Rectal smooth muscle tissue (tissue), 1 donor: ENCODE results near the gene DNASE1.
"Not testable (repeated sequence)": the region's sequence is repeated elsewhere in the genome, so short reads cannot be mapped to it uniquely, and the experiment has no call there.

Source experiments
- H3K27ac ChIP-seq: one replicate; pipeline ENCODE4 v1.7.0; 2013; ENCODE audit warnings: low read depth, low read length, inconsistent platforms
- H3K27me3 ChIP-seq: one replicate; pipeline ENCODE4 v1.7.0; 2013; ENCODE audit warnings: low read length; ENCODE audit not compliant: control insufficient read depth, insufficient read depth
- H3K36me3 ChIP-seq: one replicate; pipeline ENCODE4 v1.7.0; 2013; ENCODE audit warnings: low read length; ENCODE audit not compliant: control insufficient read depth, insufficient read depth
- H3K4me1 ChIP-seq: one replicate; pipeline ENCODE4 v1.7.0; 2013; ENCODE audit warnings: low read length; ENCODE audit not compliant: control insufficient read depth, insufficient read depth
- H3K4me3 ChIP-seq: one replicate; pipeline ENCODE4 v1.7.0; 2013; ENCODE audit warnings: low read length
- H3K9ac ChIP-seq: one replicate; pipeline ENCODE4 v1.7.0; 2013; ENCODE audit warnings: low read length

Gene DNASE1

DNA sequence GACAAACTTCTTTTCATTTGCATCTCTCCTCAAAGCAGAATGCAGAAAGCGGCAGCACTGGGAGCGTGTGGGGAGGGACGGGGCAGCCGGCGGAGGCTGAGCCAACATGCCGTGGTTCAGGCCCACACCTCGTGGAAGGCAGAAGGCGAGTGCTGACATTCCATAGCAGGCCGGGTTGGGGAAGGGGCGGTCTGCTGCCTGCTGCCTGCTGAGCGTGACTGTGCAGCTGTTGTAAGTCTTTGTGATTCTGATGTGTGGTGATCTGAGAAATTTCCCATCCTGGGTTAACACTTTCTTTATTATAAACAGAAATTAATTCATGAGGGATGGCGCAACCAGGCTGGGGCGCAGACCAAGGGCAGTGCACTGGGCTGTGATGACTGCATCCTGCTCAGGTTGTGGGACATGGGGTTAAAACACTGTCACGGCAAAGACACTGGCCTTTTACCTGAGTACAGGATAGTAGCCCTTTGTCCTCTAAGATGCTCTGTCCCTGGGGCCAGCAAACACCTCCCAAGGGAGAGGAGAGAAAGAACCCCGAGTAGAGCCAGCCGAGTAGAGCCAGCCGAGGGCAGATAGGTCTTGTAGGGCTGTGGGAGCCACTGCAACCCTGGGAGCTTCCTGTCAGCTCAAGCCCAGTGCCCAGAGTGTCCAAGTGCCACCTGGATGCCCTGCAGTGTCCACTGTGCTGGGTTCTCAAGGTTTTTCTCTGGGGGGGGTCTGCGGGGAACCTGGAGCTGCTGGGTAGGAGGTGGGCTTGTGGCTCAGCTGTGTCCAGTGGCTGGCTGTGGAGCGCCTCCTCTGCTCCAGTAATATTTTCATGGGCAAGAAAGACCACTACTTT, 8.8 kb upstream of the DNASE1 start:
- H3K9ac ChIP-seq: no peak overlapping the region
- H3K4me3 ChIP-seq: no peak overlapping the region
- H3K4me1 ChIP-seq: no peaks in the 10 kb centered on the region
- no peaks in the 10 kb centered on the region for H3K36me3 ChIP-seq
- no peak overlapping the region for H3K27ac ChIP-seq
- no peaks in the 10 kb centered on the region for H3K27me3 ChIP-seq

DNA sequence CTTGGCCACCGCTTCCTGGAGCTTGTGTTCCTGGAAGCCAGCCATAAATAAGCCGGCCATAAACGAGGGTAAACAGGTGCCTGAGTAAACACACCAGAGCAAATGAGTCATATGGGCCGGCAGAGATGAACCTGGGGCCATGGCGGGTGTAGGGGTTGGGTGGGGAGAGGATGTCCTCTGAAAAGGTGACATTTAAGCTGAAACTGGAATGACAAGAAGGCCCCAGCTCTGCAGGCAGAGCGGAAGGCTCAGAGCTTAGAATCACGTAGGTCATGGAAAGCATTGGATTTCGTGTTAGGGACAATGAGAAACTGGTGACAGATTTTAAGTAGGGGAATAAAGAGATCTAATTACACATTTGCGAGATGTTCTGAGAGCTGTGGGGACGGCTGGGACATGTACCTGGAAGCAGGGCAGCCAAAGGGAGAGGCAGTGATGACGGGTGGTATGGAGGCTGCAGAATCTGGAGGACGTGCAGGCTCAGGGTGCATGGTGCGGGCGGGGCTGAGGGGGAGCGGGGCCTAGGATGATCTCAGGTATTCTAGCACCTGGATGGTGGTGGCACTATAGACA, 8.1 kb upstream of the DNASE1 start:
- H3K9ac ChIP-seq: no peak overlapping the region
- H3K27me3 ChIP-seq: no peaks in the 10 kb centered on the region
- no peaks in the 10 kb centered on the region for H3K4me1 ChIP-seq
- no peak overlapping the region for H3K27ac ChIP-seq
- no peak overlapping the region for H3K4me3 ChIP-seq
- H3K36me3 ChIP-seq: peaks cover 3% of the 10 kb centered on the region

DNA sequence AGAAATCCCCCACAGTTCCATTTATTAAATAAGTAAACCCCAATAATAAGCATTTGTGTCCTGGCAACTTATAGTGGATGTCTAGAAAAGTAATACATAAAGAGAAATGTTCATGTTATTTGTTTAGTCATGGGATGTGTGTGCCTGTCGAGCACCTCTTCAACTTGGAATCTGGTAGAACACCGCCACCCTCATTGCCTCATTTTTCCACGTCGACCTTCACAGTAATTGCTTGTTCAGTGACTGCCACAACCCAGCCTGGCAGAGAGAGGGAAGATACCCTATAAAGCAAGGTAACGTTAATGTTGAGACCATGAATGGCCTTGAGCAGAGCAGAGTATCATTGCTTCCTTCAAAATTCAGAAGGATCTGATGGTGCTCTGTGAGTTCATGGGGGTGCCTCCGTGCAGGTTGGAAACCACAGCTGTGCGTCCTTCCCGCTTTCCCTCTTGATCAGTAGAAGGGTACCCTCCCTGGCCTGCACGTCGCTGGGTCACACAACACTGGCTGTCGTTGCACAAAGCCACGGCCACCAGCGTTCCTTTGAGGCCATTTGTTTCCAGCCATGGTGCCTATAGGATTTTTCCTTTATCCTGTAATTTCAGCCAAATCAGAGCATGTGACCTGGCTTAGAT, 3.7 kb upstream of the DNASE1 start:
- Histone ChIP-seq H3K4me3 (no peak overlapping the region), H3K36me3 (peaks cover 3% of the 10 kb centered on the region), H3K9ac (no peak overlapping the region), H3K4me1 (no peaks in the 10 kb centered on the region), H3K27ac (no peak overlapping the region), H3K27me3 (no peaks in the 10 kb centered on the region)

DNA sequence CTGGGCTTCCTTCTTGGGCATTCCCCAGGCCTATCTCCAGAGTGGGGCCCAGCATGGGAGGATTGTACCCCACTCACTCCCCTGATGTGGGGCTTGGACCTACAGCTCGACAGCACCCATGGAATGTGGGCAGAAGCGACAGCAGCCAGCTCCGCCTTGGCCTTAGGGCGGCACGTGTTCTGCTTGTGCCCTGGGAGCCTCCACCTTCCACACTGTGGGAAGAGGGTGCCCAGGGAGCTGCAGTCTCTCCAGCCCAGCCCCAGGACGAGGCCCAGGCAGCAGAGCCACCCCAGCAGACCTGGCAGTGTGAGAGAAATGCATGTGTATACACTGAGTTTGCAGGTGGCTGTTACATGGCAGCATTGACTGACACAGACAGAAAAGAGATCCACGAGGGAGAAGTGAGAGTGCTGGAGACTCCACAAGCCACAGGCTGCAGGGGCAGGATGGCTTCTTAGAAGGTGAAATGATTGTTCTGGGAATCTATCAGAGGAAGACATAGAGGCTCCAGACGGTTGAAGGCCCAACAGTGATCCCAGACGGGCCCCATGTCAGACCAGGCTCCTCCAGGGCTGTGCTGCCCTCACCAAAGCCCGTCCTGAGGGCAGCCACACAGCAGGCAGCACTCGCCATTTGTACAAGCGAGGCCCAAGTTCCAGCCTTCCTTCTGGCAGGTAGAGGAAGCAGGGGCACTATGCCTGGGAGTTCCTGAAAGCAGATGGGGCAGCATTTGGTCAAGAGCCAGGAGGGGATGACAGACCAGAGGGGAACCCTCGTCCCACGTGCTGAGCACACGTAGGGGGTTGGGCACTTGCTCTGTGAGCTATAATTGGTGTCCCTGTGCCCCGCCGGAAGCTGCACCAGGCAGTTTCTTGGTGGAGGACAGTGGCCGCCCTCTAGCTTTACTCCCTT, 2.8 kb upstream of the DNASE1 start:
- Histone ChIP-seq H3K4me3 (no peak overlapping the region), H3K36me3 (peaks cover 3% of the 10 kb centered on the region), H3K27ac (no peak overlapping the region), H3K9ac (no peak overlapping the region), H3K27me3 (no peaks in the 10 kb centered on the region), H3K4me1 (no peaks in the 10 kb centered on the region)

DNA sequence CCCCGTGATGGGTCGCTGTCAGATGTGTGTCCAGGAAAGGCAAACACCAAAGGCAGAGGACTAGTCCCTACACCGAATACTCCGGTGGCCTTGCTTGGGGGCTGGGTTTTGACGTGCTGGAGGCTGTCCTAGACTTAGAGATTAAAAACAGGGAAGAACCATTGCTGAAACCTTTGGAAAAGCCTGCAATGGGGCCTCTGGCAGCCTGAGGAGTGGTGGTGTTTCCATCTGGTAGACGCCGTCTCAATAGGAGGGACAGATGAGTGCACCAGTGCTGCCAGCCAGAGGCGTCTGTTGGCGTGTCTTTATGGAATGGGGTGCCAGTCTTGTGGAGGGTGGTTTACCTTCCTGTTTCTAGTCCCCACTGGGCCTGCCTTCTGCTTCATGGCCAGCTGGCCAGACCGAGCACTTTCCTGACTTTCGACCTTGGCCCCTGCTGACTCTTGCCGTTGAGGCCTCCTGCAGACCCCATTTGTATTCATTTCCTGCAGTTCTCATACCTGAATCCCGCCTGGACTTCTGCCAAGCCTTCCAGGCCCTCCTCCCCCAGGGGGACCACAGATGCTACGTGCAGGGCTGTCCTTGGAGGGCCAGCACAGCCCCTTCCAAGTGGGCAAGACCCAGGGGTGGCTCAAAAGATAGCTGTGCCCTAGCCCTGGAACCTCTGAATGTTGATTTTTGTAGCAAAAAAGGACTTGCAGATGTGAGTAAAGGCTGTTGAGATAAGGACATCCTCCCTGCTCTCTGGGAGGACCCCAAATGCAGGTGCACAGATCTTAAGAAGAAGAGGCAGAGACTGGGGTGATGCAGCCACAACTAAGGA, 1.9 kb upstream of the DNASE1 start:
- Histone ChIP-seq H3K36me3 (peaks cover 7% of the 10 kb centered on the region), H3K9ac (no peak overlapping the region), H3K27ac (no peak overlapping the region), H3K27me3 (no peaks in the 10 kb centered on the region), H3K4me3 (no peak overlapping the region), H3K4me1 (no peaks in the 10 kb centered on the region)

DNA sequence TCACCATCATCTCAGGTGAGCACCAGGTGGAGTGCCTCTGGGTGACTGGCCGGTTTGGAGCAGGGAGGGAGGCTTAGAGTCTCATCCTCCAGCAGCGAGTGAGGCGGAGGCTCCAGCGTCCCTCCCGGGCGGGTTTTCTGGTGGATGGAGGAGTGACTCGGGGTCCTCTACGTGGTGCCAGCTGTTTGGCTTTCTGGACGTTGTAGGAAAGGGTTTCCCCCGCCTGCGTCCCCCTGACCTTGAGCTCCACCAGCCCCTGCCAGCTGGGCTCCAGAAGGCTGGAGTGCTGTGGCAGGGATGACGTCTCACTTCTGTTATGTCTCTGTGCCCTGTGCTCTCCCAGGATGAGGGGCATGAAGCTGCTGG, 522 bp downstream of the DNASE1 start:
- Histone ChIP-seq H3K27ac (no peak overlapping the region), H3K4me3 (no peak overlapping the region), H3K9ac (no peak overlapping the region), H3K36me3 (peaks cover 11% of the 10 kb centered on the region), H3K27me3 (no peaks in the 10 kb centered on the region), H3K4me1 (no peaks in the 10 kb centered on the region)

DNA sequence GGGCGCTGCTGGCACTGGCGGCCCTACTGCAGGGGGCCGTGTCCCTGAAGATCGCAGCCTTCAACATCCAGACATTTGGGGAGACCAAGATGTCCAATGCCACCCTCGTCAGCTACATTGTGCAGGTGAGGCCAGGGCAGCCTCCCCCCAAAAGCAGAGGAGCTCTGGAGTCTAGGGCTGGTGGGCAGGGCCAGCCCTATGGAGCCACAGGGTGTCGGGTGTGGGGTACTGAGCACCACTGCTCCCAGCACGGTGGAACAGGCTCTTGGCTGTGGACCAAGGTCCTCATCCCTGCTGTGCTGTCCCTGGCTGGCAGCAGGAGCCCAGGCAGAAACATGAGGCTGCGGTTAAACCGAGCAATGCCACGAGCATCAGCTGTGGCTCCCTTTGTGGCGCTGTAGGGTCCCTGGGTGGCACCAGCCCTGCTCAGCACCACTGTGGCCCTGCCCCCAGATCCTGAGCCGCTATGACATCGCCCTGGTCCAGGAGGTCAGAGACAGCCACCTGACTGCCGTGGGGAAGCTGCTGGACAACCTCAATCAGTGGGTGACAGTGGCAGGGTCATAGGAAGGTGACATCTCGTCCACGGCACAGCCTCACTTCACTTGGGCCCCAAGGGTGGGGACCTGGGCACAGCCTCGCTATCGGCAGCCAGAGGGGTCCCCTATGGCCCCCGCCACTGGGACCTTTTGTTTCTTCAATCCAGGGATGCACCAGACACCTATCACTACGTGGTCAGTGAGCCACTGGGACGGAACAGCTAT, 1.1 kb downstream of the DNASE1 start:
- Histone ChIP-seq H3K27ac (no peak overlapping the region), H3K4me1 (no peaks in the 10 kb centered on the region), H3K36me3 (peaks cover 14% of the 10 kb centered on the region), H3K9ac (no peak overlapping the region), H3K4me3 (no peak overlapping the region), H3K27me3 (no peaks in the 10 kb centered on the region)

DNA sequence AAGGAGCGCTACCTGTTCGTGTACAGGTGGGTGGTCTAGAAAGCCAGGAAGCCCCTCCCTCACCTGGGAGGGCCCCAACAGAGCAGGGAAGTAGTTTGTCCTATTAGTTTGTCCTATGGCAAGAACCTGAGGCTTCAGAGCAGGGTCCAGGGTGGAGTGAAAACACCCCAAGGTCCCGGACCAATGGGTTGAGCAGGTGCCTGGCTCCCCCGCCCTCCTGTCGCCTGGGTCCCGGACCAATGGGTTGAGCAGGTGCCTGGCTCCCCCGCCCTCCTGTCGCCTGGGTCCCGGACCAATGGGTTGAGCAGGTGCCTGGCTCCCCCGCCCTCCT, 1.6 kb downstream of the DNASE1 start:
- not testable (repeated sequence) for H3K4me1 ChIP-seq, H3K4me3 ChIP-seq, H3K27me3 ChIP-seq, H3K27ac ChIP-seq, H3K9ac ChIP-seq
- peaks cover 14% of the 10 kb centered on the region for H3K36me3 ChIP-seq

DNA sequence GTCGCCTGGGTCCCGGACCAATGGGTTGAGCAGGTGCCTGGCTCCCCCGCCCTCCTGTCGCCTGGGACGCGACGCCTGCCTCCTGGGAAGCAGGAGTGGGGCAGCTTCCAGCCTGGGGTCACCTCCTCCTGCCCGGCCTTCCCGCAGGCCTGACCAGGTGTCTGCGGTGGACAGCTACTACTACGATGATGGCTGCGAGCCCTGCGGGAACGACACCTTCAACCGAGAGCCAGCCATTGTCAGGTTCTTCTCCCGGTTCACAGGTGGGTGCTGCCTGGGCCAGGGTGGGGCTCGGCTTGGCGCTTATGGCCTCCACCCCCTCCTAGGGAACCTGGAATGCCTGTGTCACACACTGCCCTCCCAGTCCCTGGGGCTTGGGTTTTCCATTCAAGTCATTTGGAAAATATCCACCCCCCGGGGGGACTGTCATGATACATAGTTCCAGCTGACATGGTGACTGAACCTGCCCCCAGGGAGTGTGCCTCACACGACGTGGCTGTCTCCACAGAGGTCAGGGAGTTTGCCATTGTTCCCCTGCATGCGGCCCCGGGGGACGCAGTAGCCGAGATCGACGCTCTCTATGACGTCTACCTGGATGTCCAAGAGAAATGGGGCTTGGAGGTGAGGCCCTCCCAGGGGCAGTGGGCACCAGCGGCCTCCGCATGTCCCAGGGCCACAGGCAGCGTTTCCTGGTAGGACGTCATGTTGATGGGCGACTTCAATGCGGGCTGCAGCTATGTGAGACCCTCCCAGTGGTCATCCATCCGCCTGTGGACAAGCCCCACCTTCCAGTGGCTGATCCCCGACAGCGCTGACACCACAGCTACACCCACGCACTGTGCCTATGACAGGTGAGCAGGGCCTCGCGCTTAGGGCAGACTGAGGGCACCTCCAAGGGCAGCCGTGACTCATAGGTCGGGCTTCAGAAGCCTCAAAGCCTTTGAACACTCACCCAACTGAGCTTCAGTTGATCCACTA, 2.3 kb downstream of the DNASE1 start:
- H3K36me3 ChIP-seq: peaks cover 15% of the 10 kb centered on the region

DNA sequence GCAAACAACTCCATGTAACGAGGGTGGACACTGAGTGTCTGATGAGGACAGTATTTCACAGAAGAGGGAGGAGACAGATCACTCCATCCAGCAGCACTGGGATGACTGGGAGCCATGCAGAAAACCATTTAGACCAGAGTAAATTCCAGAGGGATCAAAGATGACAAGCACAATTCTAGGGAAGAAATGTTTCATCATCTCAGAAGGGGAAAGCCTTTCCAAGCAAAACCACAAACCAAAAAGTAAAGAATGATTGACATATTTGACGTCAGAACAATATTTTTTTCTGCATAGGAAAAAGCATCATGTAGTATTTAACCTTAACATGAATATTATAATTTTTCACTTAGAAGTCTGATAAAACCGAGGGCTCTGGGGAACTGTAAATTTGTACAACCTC, 4.8 kb downstream of the DNASE1 start:
- Histone ChIP-seq H3K4me1 (no peaks in the 10 kb centered on the region), H3K27me3 (no peaks in the 10 kb centered on the region), H3K36me3 (peaks cover 28% of the 10 kb centered on the region), H3K4me3 (no peak overlapping the region), H3K27ac (no peak overlapping the region), H3K9ac (no peak overlapping the region)

More for the DNA sequence above, 2.3 kb downstream of the DNASE1 start:
- no peaks in the 10 kb centered on the region for H3K4me1 ChIP-seq
- no peak overlapping the region for H3K9ac ChIP-seq
- H3K4me3 ChIP-seq: no peak overlapping the region
- H3K27ac ChIP-seq: no peak overlapping the region
- no peaks in the 10 kb centered on the region for H3K27me3 ChIP-seq
